NT2/D1 (cell line): ENCODE results near the gene RAB37.

Source experiments
- DNase-seq: peaks from one replicate; pipeline ENCODE4 v3.0.0-alpha.2; 2011; ENCODE audit warnings: low read depth, low spot score
- H3K27me3 ChIP-seq: 2 replicates; pipeline ENCODE4 v1.6.0; 2011; ENCODE audit warnings: mild to moderate bottlenecking; ENCODE audit not compliant: insufficient read length, insufficient read depth
- H3K36me3 ChIP-seq: 2 replicates; pipeline ENCODE4 v1.6.1; 2011; ENCODE audit warnings: mild to moderate bottlenecking, low read length, mixed read lengths; ENCODE audit not compliant: insufficient read depth, insufficient read length
- H3K4me1 ChIP-seq: 2 replicates; pipeline ENCODE4 v1.5.1; 2011; ENCODE audit not compliant: insufficient read depth, insufficient read length
- H3K4me3 ChIP-seq: 2 replicates; pipeline ENCODE4 v1.5.1; 2011; ENCODE audit warnings: low read depth; ENCODE audit not compliant: insufficient read length
- H3K9ac ChIP-seq: 2 replicates; pipeline ENCODE4 v1.6.0; 2011; ENCODE audit warnings: low read depth; ENCODE audit not compliant: insufficient read length
- H3K9me3 ChIP-seq: 2 replicates; pipeline ENCODE4 v1.5.1; 2011; ENCODE audit warnings: mild to moderate bottlenecking, low read length; ENCODE audit not compliant: insufficient read depth
- SUZ12 ChIP-seq: IDR thresholded peaks from 2 replicates; pipeline ENCODE4 v1.6.1; 2011; ENCODE audit not compliant: insufficient read length, insufficient read depth; ENCODE audit errors: extremely low read depth
- YY1 ChIP-seq: IDR thresholded peaks from 2 replicates; pipeline ENCODE4 v1.6.1; 2011; ENCODE audit not compliant: insufficient read length, insufficient read depth
- ZNF274 ChIP-seq: IDR thresholded peaks from 2 replicates; pipeline ENCODE4 v1.6.1; 2011; ENCODE audit warnings: mild to moderate bottlenecking, low read depth, low read length

RAB37 gene

DNA sequence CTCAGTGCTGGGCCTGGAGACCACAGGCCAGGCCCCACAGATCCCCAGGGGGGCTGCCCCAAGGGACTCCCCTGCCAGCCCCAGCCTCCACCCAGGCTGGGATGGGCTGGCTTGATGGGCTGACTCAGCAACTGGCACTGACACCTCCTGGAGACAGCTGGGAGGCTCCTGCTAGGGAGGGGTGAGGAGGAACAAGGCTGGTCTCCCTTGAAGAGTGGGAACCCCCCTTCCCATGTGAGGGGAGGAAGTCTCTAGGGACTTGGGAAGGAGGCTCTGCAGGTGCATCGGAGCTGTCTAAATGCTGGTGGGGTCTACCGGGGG is 21.8 kb downstream of the RAB37 start:
- Histone ChIP-seq H3K4me1 (peaks cover 50% of the 10 kb centered on the region), H3K4me3 (no peak overlapping the region), H3K27me3 (no peaks in the 10 kb centered on the region), H3K36me3 (peaks cover 7% of the 10 kb centered on the region), H3K9me3 (no peaks in the 10 kb centered on the region), H3K9ac (peak overlapping the region; percentile 77)
- TF ChIP-seq YY1 (no peak), ZNF274 (no peak), SUZ12 (no peak)
- no peak for DNase-seq

DNA sequence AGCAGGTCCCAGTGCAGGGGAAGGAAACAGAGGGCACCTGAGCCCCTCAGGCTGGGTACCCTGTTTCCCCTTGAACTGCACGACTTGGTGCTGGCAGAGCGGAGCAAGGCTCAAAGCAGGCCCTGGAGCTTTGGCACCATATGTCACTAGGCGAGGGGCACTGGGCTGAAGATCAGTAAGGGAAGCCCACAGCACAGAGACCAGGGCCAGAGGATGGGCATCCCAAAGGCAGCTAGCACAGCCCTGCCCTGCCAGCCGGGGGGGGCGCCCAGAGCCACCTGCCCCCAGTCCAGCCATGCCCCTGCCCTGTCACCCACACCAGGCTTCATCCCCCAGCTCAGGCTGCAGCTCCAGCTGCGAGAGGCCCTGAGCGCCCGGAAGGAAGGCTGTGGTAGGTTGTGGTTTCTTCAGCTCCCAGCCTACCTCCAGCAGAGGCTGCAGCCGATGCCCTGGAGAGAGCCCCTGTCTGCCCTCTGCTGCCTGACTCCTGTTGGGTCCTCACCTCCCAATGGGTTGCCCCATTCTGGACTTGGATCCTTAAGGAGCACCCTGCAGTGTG is 22.3 kb downstream of the RAB37 start:
- no peak overlapping the region for H3K4me3 ChIP-seq
- peak overlapping the region; percentile 77 for H3K9ac ChIP-seq

DNA sequence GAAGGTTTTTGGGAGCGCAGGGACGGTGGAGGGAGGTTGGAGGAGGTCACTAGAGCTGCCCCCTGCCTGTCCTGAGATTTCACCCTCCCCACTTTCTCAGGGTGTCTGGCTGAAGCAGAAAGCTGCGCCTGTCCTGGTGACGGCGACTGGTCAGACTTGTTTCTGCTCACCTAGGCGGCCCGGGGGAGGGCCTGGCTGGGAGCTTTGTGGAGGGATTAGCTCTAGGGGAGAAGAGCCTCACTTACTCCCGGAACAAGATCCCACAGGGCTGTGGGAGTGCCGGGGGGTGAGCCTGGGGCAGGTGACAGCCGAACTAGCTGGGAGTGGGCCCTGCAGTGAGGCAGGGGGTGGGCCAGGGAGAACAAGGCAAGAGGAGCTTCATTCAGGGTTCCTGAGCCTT is 22.9 kb downstream of the RAB37 start:
- Histone ChIP-seq H3K4me1 (peaks cover 59% of the 10 kb centered on the region), H3K36me3 (peaks cover 17% of the 10 kb centered on the region), H3K4me3 (no peak overlapping the region), H3K27me3 (no peaks in the 10 kb centered on the region), H3K9ac (peak overlapping the region; percentile 77), H3K9me3 (no peaks in the 10 kb centered on the region)
- no peak for TF ChIP-seq SUZ12
- TF ChIP-seq YY1 = no peak
- no peak for TF ChIP-seq ZNF274
- DNase-seq = no peak

More for the DNA sequence above, 22.3 kb downstream of the RAB37 start:
- H3K4me1 ChIP-seq = peaks cover 55% of the 10 kb centered on the region
- DNase-seq = no peak
- H3K27me3 ChIP-seq = no peaks in the 10 kb centered on the region
- no peak for TF ChIP-seq SUZ12
- no peak for TF ChIP-seq ZNF274
- no peak for TF ChIP-seq YY1
- H3K36me3 ChIP-seq = peaks cover 11% of the 10 kb centered on the region
- no peaks in the 10 kb centered on the region for H3K9me3 ChIP-seq

DNA sequence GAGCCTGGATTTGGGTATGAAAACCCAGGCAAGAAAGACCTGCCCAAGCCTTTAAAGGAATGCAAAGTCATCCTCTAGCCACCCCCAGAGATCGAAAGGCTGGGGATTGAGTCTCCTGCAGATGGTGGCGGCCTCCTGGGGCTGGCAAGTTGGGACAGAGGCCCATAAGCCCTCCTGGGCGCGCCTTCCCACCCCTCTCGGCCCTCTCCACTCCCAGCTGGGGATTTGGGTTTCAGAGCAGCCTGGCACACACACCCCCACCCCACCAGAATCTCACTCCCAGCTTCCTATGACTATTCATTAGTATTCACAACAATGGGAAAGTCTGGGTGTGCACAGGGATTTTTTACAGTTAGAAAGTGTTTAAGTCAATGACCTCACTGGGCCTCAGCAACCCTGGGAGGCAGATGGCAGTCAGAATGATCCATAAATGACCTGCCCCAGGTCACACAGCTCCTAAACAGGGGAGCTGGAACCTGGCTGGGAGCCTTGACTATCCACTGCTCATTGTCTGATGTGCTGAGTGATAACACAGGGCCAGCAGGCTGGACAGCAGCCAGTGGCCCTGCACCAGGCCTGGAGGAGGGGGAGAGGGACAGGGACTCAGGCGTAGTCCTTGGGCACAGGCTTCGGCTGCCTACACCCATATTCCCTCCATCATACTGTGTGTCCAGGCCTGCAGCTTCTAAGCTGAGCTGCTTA is 23.5 kb downstream of the RAB37 start:
- TF ChIP-seq YY1 (no peak), SUZ12 (no peak), ZNF274 (no peak)
- H3K36me3 ChIP-seq = peaks cover 18% of the 10 kb centered on the region
- H3K9me3 ChIP-seq = no peaks in the 10 kb centered on the region
- H3K4me3 ChIP-seq = no peak overlapping the region
- H3K4me1 ChIP-seq = peaks cover 59% of the 10 kb centered on the region
- no peak for DNase-seq
- no peaks in the 10 kb centered on the region for H3K27me3 ChIP-seq
- H3K9ac ChIP-seq = peak overlapping the region; percentile 63

DNA sequence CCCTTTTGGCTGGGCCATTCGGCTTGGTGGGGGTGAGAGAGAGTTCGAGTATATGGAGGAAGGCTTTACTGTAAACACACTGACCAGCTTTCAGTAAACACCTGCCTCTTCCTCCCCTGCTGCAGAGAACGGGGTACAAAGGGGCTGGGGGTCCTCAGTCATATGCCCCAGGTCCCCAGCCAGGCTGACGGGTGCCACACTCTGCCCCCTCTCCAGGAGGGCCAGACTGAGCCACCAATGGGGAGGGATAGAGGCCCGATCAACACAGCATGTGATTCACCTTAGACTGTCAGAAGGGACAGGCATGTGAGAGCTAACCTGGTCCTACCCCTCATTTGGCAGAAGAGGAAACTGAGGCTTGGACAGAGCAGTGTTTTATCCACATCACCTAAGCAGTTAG is 24.4 kb downstream of the RAB37 start:
- DNase-seq = no peak
- peaks cover 21% of the 10 kb centered on the region for H3K36me3 ChIP-seq
- H3K4me3 ChIP-seq = no peak overlapping the region
- peak overlapping the region; percentile 63 for H3K9ac ChIP-seq
- no peaks in the 10 kb centered on the region for H3K27me3 ChIP-seq
- H3K9me3 ChIP-seq = no peaks in the 10 kb centered on the region
- TF ChIP-seq SUZ12 (no peak), YY1 (no peak), ZNF274 (no peak)
- peaks cover 59% of the 10 kb centered on the region for H3K4me1 ChIP-seq

DNA sequence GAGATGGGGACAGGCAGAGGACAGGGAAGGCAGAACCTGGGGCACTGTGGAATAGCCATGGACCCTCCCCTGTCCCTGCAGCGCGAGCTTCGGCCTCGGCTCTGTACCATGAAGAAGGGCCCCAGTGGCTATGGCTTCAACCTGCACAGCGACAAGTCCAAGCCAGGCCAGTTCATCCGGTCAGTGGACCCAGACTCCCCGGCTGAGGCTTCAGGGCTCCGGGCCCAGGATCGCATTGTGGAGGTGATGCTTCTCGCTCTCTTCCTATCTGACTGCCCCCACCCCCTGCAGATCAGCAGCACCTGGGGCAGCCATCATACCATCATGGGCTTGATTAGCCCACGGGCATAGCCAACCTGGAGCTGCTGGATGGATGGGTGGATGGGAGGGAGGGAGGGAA is 24.9 kb downstream of the RAB37 start:
- Histone ChIP-seq H3K9ac (no peak overlapping the region), H3K27me3 (no peaks in the 10 kb centered on the region), H3K4me1 (peaks cover 58% of the 10 kb centered on the region), H3K4me3 (no peak overlapping the region), H3K9me3 (no peaks in the 10 kb centered on the region), H3K36me3 (peaks cover 26% of the 10 kb centered on the region)
- DNase-seq = no peak
- TF ChIP-seq ZNF274 = no peak
- no peak for TF ChIP-seq SUZ12
- TF ChIP-seq YY1 = no peak

DNA sequence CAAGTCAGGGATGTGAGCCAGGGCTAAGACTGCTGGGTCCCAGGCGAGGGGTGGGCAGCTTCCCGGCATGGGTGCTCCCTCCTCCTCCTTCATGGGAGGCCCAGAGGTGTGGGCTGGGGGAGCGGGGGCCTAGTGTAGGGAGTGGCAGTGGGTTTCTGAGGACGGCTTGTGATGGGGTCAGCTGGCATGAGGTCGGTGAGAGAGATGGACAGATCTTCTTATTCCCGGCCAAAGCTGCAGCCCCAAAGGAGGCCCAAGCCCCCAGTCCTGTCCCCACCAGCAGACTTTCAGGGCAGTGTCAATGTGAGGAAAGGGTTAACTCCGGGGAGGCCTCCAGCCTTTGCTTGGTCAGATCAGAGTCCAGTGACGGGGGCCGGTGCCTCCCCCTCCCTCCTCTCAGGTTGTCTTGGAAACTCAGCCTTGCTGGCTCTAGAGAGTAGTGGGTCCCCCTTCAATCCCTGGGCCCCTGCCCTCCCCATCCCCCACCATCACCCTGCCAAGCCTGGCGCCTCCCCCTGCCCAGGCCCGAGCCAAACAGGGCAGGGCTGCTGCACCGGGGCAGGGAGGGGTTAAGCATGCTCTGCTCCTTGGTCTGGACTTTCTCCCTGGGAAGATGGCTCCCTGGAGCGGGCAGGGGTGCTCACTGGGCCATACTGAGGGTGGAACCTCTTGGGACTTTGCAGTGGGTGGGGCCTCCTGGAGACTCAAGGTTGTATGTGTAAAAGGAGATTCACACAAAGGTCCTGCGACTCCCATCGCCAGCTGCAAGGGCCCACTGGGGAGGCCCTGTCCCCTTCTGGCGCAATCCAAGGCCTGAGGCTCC is 26.7 kb downstream of the RAB37 start:
- Histone ChIP-seq H3K9ac (no peak overlapping the region), H3K27me3 (no peaks in the 10 kb centered on the region), H3K4me3 (no peak overlapping the region), H3K36me3 (peaks cover 42% of the 10 kb centered on the region), H3K4me1 (peaks cover 40% of the 10 kb centered on the region), H3K9me3 (no peaks in the 10 kb centered on the region)
- TF ChIP-seq SUZ12 (no peak), ZNF274 (no peak), YY1 (no peak)
- DNase-seq = no peak
